Breast epithelium (tissue), 4 donors: Measurements from ENCODE around the gene JAKMIP2. TPM values are rescaled to one million over a fixed set of nuclear protein-coding genes. Genes with fewer than 3 reads are reported as not detected.

Experiments
- DNase-seq, 2 donors: peaks; one replicate each; pipeline ENCODE4 v3.0.0-alpha.2; 2019; ENCODE audit warnings: low spot score in 2 of 2
- H3K27ac ChIP-seq, 2 donors: fragments of 200-600 bp; sonication (generic) in 1 of 2; one replicate each; pipeline ENCODE4 v1.5.1; 2016 to 2019; ENCODE audit warnings: mild to moderate bottlenecking in 1 of 2
- H3K27me3 ChIP-seq, 2 donors: fragments of 200-600 bp; sonication (generic) in 1 of 2; one replicate each; pipeline versions ENCODE4 v1.5.1 to v1.6.0; 2017 to 2019; ENCODE audit warnings: control low read depth in 1 of 2, mild to moderate bottlenecking in 1 of 2
- H3K36me3 ChIP-seq: fragments of 200-600 bp; one replicate; pipeline ENCODE4 v1.5.1; 2019
- H3K4me1 ChIP-seq, 2 donors: fragments of 200-600 bp; sonication (generic); one replicate each; pipeline ENCODE4 v1.5.1; 2016 to 2019; ENCODE audit warnings: control low read depth in 1 of 2
- H3K4me3 ChIP-seq, 3 donors: fragments of 200-600 bp; sonication (generic); 1 replicate in 2 of 3; 2 replicates in 1 of 3; pipeline ENCODE4 v1.5.1; 2016 to 2019; ENCODE audit warnings: mild to moderate bottlenecking in 3 of 3, moderate library complexity in 2 of 3
- H3K9me3 ChIP-seq, 2 donors: fragments of 200-600 bp; sonication (generic) in 1 of 2; one replicate each; pipeline ENCODE4 v1.5.1; 2016 to 2019; ENCODE audit warnings: control low read depth in 1 of 2
- POLR2A ChIP-seq: fragments of 450-650 bp; IDR thresholded peaks from one replicate; pipeline ENCODE4 v1.6.1; 2016; ENCODE audit warnings: antibody characterized with exemption, mild to moderate bottlenecking, moderate library complexity
- POLR2AphosphoS5 ChIP-seq, 3 donors: sonication (generic); formaldehyde crosslinking; IDR thresholded peaks; one replicate each; pipeline ENCODE4 v1.6.1; 2017; ENCODE audit warnings: antibody characterized with exemption in 3 of 3
- intact Hi-C: fragments of 100-400 bp; cut with DNase I; formaldehyde crosslinking; loops from one replicate; pipeline ENCODE4 v1.15.1; 2023; ENCODE audit warnings: low total_unique reads
- total RNA-seq, 3 donors: library from RNA; depleted of rRNA; stranded (reverse); fragments of >200 nt; gene quantifications; one replicate each; pipeline ENCODE4 v1.1.0, GENCODE V29; 2016
- TF ChIP-seq, protein P1 (sequence below), 3 donors: fragments of 450-650 bp; IDR thresholded peaks; one replicate each; pipeline ENCODE4 v1.5.1; 2016 to 2017; ENCODE audit warnings: antibody characterized with exemption in 3 of 3, mild to moderate bottlenecking in 3 of 3, moderate library complexity in 3 of 3

JAKMIP2 gene
- total RNA-seq, 3 donors from 2014 or later, result under 0.01 to 0.73 (median 0.64) TPM

DNA sequence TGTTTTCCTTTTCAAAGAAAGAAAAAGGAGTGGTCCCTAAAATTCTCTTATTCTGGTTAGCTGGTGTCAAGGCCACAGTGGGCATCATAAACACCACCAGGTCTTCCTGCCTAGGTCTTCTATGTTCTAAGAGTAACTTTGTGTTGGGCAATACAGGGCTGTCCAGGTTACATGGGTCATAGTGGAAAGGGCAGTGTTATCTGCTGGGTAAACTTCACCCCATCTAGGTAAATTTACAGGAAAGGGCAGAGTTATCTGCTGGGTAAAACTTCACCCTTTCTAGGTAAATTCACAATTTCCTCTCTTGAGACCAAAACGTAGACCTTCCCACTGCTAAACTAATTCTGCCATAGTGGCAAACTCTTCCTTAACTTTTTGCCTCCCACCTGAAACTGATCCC is 18.9 kb upstream of the JAKMIP2 start:
- TF ChIP-seq POLR2A, result no peak
- no peak for TF ChIP-seq POLR2AphosphoS5 (IDR thresholded peaks at IDR 0.05)
- TF ChIP-seq, protein P1, sequence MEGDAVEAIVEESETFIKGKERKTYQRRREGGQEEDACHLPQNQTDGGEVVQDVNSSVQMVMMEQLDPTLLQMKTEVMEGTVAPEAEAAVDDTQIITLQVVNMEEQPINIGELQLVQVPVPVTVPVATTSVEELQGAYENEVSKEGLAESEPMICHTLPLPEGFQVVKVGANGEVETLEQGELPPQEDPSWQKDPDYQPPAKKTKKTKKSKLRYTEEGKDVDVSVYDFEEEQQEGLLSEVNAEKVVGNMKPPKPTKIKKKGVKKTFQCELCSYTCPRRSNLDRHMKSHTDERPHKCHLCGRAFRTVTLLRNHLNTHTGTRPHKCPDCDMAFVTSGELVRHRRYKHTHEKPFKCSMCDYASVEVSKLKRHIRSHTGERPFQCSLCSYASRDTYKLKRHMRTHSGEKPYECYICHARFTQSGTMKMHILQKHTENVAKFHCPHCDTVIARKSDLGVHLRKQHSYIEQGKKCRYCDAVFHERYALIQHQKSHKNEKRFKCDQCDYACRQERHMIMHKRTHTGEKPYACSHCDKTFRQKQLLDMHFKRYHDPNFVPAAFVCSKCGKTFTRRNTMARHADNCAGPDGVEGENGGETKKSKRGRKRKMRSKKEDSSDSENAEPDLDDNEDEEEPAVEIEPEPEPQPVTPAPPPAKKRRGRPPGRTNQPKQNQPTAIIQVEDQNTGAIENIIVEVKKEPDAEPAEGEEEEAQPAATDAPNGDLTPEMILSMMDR (IDR thresholded peaks at IDR 0.05), result no peak
- H3K27me3 ChIP-seq, result no peaks in the 10 kb centered on the region
- no peaks in the 10 kb centered on the region for H3K9me3 ChIP-seq
- intact Hi-C loops, result no loop called here
- no peak overlapping the region for H3K4me3 ChIP-seq
- no peak for DNase-seq
- H3K27ac ChIP-seq, result no peak overlapping the region
- no peaks in the 10 kb centered on the region for H3K36me3 ChIP-seq
- H3K4me1 ChIP-seq, result no peaks in the 10 kb centered on the region

DNA sequence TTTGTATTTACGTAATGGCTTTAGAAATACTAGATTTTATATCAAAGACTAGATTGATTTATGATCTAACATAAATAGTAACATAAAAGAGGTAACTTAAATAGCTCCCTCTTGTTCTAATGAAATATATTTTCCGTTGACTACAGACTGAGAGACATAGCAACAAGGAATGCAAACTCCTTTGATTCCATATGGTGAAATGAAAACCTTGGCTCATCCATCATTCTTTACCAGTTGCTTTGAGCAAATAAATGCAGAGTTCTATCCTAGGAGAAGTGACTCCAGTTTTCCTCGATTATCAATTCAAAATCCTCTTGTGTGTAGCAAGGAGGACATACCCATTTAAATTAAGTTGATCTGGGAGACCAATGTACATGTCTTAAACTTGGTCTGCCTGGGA is 18.0 kb upstream of the JAKMIP2 start:
- intact Hi-C loops, result no loop called here
- Histone ChIP-seq H3K27ac (no peak overlapping the region), H3K27me3 (no peaks in the 10 kb centered on the region), H3K9me3 (no peaks in the 10 kb centered on the region), H3K4me1 (no peaks in the 10 kb centered on the region), H3K36me3 (no peaks in the 10 kb centered on the region), H3K4me3 (no peak overlapping the region)
- DNase-seq, result no peak
- TF ChIP-seq POLR2A (no peak), POLR2AphosphoS5 (IDR thresholded peaks at IDR 0.05) (no peak)
- TF ChIP-seq, protein P1 (IDR thresholded peaks at IDR 0.05), result no peak

DNA sequence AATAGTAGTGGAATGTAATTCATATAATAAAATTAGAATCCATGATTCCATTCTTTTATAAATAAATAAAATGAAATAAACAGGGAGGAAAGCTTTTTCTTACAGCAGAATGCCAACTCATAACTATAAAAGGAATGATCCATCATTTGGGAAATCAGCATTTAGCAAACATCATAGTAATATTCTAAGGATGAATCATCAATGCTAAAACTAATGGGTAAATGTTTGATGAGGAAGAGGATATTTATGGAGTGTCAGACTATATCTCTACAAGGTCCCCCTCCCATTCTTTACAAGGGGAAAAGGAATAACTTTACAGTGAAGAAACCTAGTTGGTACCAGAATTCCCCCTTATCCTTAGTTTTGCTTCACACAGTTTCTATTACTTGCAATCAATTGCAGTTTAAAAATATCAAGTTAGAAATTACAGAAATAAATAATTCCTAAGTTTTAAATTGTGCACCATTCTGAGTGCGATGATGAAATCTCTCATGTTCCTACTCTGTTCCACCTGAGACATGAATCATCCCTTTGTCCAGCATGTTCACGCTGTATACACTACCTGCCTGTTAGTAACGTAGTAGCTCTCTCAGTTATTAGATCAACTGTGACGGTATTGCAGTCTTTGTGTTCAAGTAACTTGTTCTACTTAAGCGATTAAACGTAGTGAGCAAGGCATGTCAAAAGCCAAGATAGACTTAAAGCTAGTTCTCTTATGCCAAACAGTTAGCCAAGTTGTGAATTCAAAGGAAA is 14.2 kb upstream of the JAKMIP2 start:
- Histone ChIP-seq H3K4me1 (no peaks in the 10 kb centered on the region), H3K36me3 (no peaks in the 10 kb centered on the region), H3K27me3 (no peaks in the 10 kb centered on the region), H3K27ac (no peak overlapping the region), H3K4me3 (no peak overlapping the region), H3K9me3 (no peaks in the 10 kb centered on the region)
- intact Hi-C loops, result no loop called here
- TF ChIP-seq POLR2A (no peak), POLR2AphosphoS5 (IDR thresholded peaks at IDR 0.05) (no peak)
- TF ChIP-seq, protein P1 (IDR thresholded peaks at IDR 0.05), result no peak
- DNase-seq, result no peak

DNA sequence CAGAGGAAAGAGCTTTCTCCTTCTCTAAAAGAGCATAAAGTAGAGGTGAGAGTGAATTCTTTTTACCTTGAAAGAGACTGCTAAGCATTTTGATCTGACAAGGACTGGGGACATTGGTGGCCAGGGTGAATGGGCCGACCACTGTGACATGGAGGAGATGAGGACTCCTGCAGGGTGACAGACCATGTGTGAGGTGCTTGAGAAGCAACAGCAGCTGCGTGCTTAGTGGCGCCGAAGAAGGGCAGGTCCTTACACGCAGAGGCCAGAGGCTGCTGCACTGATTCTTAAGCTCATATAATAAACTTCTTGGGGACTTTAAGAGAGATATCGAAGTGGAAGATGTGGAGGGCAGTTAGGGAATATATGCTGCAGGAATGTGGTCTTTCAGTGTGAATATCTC is 8.7 kb upstream of the JAKMIP2 start:
- no peak for DNase-seq
- no peak overlapping the region for H3K4me3 ChIP-seq
- no peaks in the 10 kb centered on the region for H3K36me3 ChIP-seq
- H3K4me1 ChIP-seq, result no peaks in the 10 kb centered on the region
- no peak for TF ChIP-seq POLR2AphosphoS5 (IDR thresholded peaks at IDR 0.05)
- no peak for TF ChIP-seq POLR2A
- TF ChIP-seq, protein P1 (IDR thresholded peaks at IDR 0.05), result no peak
- no peak overlapping the region for H3K27ac ChIP-seq
- intact Hi-C loops, result no loop called here
- no peaks in the 10 kb centered on the region for H3K9me3 ChIP-seq
- H3K27me3 ChIP-seq, result no peaks in the 10 kb centered on the region

DNA sequence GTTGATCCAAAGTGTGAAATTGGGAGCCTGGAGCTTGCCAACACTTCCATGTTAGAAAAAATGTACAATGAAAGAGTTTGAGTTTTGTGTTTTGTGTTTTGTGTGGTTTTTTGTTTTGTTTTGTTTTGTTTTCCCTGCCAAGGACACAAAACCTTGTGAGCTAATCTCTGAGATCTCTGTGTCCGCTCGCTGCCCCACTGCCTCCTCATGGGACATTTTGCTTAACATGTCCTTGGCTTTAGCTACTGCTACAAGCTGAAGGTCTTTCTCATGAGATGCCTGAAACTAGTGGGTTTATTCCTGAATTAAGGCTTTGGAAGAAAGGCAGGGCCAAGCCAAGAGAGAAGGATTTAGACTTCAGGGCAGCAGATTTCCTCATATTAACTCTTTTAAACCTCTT is 7.3 kb upstream of the JAKMIP2 start:
- DNase-seq, result no peak
- Histone ChIP-seq H3K4me3 (no peak overlapping the region), H3K4me1 (no peaks in the 10 kb centered on the region), H3K27ac (no peak overlapping the region), H3K36me3 (no peaks in the 10 kb centered on the region), H3K9me3 (no peaks in the 10 kb centered on the region), H3K27me3 (no peaks in the 10 kb centered on the region)
- intact Hi-C loops, result no loop called here
- TF ChIP-seq POLR2AphosphoS5 (IDR thresholded peaks at IDR 0.05), result no peak
- TF ChIP-seq POLR2A, result no peak
- TF ChIP-seq, protein P1 (IDR thresholded peaks at IDR 0.05), result no peak
